Measurements from ENCODE around the gene TMEM63A.
"Not testable (repeated sequence)": the region's sequence is repeated elsewhere in the genome, so short reads cannot be mapped to it uniquely, and the experiment has no call there.

The TMEM63A gene

GRCh38 chr1:225806249-225806648 lies 75.9 kb downstream of the TMEM63A start:
- no peak for DNase-seq (ENCODE audit: low read depth)
- no peak overlapping the region for H3K4me3 ChIP-seq (replicated peaks; ENCODE audit: low read depth, low read length)
- TF ChIP-seq CTCF (IDR thresholded peaks at IDR 0.05; ENCODE audit: low read length, missing control alignments) = no peak

GRCh38 chr1:225801146-225801545 lies 81.0 kb downstream of the TMEM63A start:
- not testable (repeated sequence) for H3K4me3 ChIP-seq (replicated peaks; ENCODE audit: low read depth, low read length); DNase-seq (ENCODE audit: low read depth)

- not testable (repeated sequence) for DNase-seq (ENCODE audit: low read depth); H3K4me3 ChIP-seq (replicated peaks; ENCODE audit: low read depth, low read length)
These were observed 86.1 kb downstream of the TMEM63A start for GRCh38 chr1:225796097-225796496.

Measured in fibroblast of pulmonary artery (primary cell).